Heart left ventricle (tissue), 16 donors: ENCODE results near the gene RPS5. TPM values are rescaled to one million over a fixed set of nuclear protein-coding genes. Genes with fewer than 3 reads are reported as not detected.

ENCODE experiments used
- ATAC-seq, 4 donors: fragments of 200-7000 bp; cut with Tn5 transposase; one replicate each; pipeline ENCODE4 v1.9.1; 2020 to 2022; ENCODE audit warnings: moderate library complexity in 4 of 4, mild to moderate bottlenecking in 3 of 4, moderate number of reproducible peaks in 1 of 4
- DNase-seq, 5 donors: peaks; one replicate each; pipeline ENCODE4 v3.0.0-alpha.2; 2020
- H3K27ac ChIP-seq, 12 donors: fragments of 200-600 bp; sonication (generic) in 4 of 12; one replicate each; pipeline versions ENCODE4 v1.5.0 to v1.8.0; 2016 to 2022; ENCODE audit warnings: mild to moderate bottlenecking in 2 of 12
- H3K27me3 ChIP-seq, 9 donors: fragments of 200-600 bp; sonication (generic) in 2 of 9; one replicate each; pipeline versions ENCODE4 v1.5.1 to v1.8.0; 2016 to 2022; ENCODE audit warnings: mild to moderate bottlenecking in 3 of 9
- H3K36me3 ChIP-seq, 9 donors: fragments of 200-600 bp; sonication (generic) in 2 of 9; one replicate each; pipeline versions ENCODE4 v1.5.0 to v1.8.0; 2018 to 2022; ENCODE audit warnings: mild to moderate bottlenecking in 2 of 9
- H3K4me1 ChIP-seq, 12 donors: fragments of 200-600 bp; sonication (generic) in 4 of 12; one replicate each; pipeline versions ENCODE4 v1.5.0 to v1.8.0; 2016 to 2022; ENCODE audit warnings: mild to moderate bottlenecking in 3 of 12
- H3K4me3 ChIP-seq, 12 donors: fragments of 200-600 bp; sonication (generic) in 4 of 12; one replicate each; pipeline versions ENCODE4 v1.5.0 to v1.8.0; 2017 to 2022; ENCODE audit warnings: mild to moderate bottlenecking in 9 of 12, moderate library complexity in 4 of 12
- H3K9me3 ChIP-seq, 12 donors: fragments of 200-600 bp; sonication (generic) in 4 of 12; one replicate each; pipeline versions ENCODE4 v1.5.0 to v1.8.0; 2016 to 2022; ENCODE audit warnings: mild to moderate bottlenecking in 1 of 12
- POLR2A ChIP-seq, 2 donors: fragments of 450-650 bp; IDR thresholded peaks; one replicate each; pipeline ENCODE4 v1.6.1; 2017; ENCODE audit warnings: antibody characterized with exemption in 2 of 2, mild to moderate bottlenecking in 2 of 2, moderate library complexity in 2 of 2
- WGBS, 4 donors: extraction: QIAGEN DNeasy Blood & Tissue Kit in 2 of 4; methylation state at CpG; one replicate each; pipeline versions ENCODE4 v1.1.5 to v1.1.7; 2013 to 2018; 5-methylcytosine and 5-hydroxymethylcytosine counted together
- intact Hi-C, 10 donors: fragments of 100-400 bp; cut with DNase I; formaldehyde crosslinking; loops; one replicate each; pipeline versions ENCODE4 v1.11.1 to v1.14.2; 2022
- polyA plus RNA-seq, 2 donors: library from polyadenylated mRNA; stranded (reverse); fragments of 200-250 nt; gene quantifications; one replicate each; pipeline ENCODE4 v1.2.3, GENCODE V29; 2013
- total RNA-seq, 9 donors: library from RNA; depleted of rRNA in 2 of 9; stranded (reverse); fragments of >200 nt in 2 of 9; fragmentation: NEBNext Ultra II Directional in 3 of 9; extraction: Animal tissue kit (Norgen Biotek cat#: 25700) in 3 of 9; gene quantifications; one replicate each; pipeline versions ENCODE4 v1.1.0 to v1.2.4, GENCODE V29; 2016 to 2023
- TF ChIP-seq, protein P1 (sequence below), 12 donors: fragments of 200-600 bp; sonication (generic) in 4 of 12; IDR thresholded peaks; one replicate each; pipeline versions ENCODE4 v1.5.0 to v1.8.0; 2018 to 2022; ENCODE audit warnings: antibody characterized with exemption in 12 of 12, mild to moderate bottlenecking in 5 of 12
- donor health status: ischemic (EF 13 %, LVEDD 7.1; RV severe dilation, severe dysfunction).
- donor health status: healthy with polysubstance abuse.
- donor health status: DM: no; HTN: yes; CAD: no.
- donor health status: DM: no; HTN: no; CAD: no.
- donor health status: ischemic (EF 25% LVEDD 6.9; RV normal size, moderate dysfunction).
- donor health status: ischemic (EF 25% LVEDD 5.7; RV mildly dilated, moderate dysfunction).
- donor health status: healthy.
- donor health status: DM: yes; HTN: yes; CAD: no.
- donor health status: ischemic (EF 35%, LVEDD 5.7; RV mildly dilated, moderate dysfunction).
- donor health status: nonischemic (EF 11% LVEDD 7.7; RV severe dilation, severe dysfunction).
- donor health status: DM: yes; HTN: yes; CAD: no.
- donor health status: PGD.
- donor health status: ischemic (EF 29% LVEDD 5.4; RV normal size, mild dysfunction).
- donor health status: nonischemic (EF 23%, LVEDD 6.1; RV moderate dilation, normal function).

Gene RPS5
- total and polyA plus RNA-seq, 11 donors = 346 to 1,718 (median 485) TPM

DNA sequence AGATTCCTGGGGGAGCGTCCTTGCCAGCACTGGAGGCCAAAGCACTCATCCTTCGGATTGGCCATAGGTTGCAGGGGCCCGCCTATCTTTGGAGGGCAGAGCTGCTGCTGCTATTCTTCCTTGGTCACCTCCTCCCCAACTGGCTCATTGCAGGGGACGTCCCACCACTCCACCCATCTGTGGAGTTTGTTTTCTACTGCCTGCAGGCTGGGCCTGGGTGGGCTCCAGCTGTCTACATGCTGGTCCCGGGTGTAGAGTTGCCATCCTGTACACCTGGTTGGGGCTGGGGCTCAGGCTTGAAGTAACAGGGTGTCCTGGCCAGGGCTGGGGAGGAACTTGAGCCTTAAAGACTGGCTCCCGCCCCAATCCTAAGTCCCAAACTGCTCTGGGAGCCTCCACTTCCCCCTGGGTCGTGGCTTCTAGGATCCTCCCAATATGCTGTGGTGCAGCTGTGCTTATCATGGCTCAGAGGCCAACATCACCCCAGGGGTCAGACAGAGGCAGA lies 10.5 kb downstream of the RPS5 start:
- Histone ChIP-seq H3K9me3 (no peaks in the 10 kb centered on the region), H3K4me1 (peaks cover 3 to 31% (median 14%) of the 10 kb centered on the region in 12 donors), H3K27ac (no peak overlapping the region), H3K36me3 (peaks cover 0 to 28% (median 25%) of the 10 kb centered on the region in 9 donors), H3K4me3 (no peak overlapping the region), H3K27me3 (peaks cover 5 to 25% (median 16%) of the 10 kb centered on the region in 9 donors)
- intact Hi-C loops = no loop called here
- ATAC-seq = no peak
- DNase-seq = no peak
- WGBS, 4 donors = 46 to 65% (median 56%) methylated on average over 4 to 7 of the region's 7 CpGs
- TF ChIP-seq, protein P1, sequence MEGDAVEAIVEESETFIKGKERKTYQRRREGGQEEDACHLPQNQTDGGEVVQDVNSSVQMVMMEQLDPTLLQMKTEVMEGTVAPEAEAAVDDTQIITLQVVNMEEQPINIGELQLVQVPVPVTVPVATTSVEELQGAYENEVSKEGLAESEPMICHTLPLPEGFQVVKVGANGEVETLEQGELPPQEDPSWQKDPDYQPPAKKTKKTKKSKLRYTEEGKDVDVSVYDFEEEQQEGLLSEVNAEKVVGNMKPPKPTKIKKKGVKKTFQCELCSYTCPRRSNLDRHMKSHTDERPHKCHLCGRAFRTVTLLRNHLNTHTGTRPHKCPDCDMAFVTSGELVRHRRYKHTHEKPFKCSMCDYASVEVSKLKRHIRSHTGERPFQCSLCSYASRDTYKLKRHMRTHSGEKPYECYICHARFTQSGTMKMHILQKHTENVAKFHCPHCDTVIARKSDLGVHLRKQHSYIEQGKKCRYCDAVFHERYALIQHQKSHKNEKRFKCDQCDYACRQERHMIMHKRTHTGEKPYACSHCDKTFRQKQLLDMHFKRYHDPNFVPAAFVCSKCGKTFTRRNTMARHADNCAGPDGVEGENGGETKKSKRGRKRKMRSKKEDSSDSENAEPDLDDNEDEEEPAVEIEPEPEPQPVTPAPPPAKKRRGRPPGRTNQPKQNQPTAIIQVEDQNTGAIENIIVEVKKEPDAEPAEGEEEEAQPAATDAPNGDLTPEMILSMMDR (IDR thresholded peaks at IDR 0.05) = no peak
- no peak for TF ChIP-seq POLR2A (IDR thresholded peaks at IDR 0.05)

DNA sequence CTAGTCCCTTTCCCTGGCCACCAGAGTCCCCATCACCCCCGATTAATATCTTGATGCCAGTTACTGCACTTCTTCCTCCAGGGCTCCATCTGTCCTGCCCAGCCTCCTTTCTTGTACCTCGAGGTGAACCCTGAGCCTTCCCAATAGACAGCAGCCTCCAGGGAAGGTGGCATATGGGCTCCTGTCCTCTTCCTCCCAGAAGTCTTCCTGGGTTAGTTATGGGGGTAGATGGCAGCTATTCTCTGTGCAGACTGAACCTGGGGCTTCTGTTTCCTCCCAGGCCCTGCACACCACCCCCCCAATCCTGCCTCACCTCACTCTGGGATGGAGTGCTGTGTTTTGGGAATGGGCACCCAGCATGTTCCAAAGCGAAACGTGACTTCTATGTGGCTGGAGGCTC lies 11.0 kb downstream of the RPS5 start:
- Histone ChIP-seq H3K27ac (no peak overlapping the region), H3K27me3 (peaks cover 5 to 25% (median 16%) of the 10 kb centered on the region in 9 donors), H3K4me3 (no peak overlapping the region), H3K9me3 (no peaks in the 10 kb centered on the region), H3K4me1 (peaks cover 3 to 31% (median 14%) of the 10 kb centered on the region in 12 donors), H3K36me3 (peaks cover 0 to 24% (median 20%) of the 10 kb centered on the region in 9 donors)
- intact Hi-C loops = no loop called here
- DNase-seq (no peak), ATAC-seq (no peak)
- TF ChIP-seq POLR2A (IDR thresholded peaks at IDR 0.05) = no peak
- TF ChIP-seq, protein P1 (IDR thresholded peaks at IDR 0.05) = no peak
- WGBS, 4 donors = 76 to 88% (median 86%) methylated on average over 4 of the region's 4 CpGs

DNA sequence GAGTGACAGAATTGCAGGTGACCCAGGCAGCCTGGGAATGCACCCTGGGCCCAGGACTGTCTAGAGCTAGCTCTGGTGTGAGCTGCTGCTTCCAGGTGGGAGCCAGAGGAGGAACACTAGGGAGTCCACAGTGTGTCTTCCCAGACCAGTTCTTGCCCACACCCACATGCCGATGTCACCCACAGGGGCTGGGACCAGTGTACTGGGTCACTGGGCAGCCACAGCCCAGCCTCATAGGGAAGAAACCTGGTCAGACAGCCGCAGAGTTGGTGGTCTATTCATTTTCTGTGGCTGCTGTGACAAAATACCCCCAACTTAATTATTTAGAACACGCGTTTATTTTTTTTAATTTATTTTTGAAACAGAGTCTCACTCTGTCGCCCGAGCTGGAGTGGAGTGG lies 11.5 kb downstream of the RPS5 start:
- no peak for ATAC-seq
- H3K4me1 ChIP-seq = peaks cover 3 to 31% (median 14%) of the 10 kb centered on the region in 12 donors
- no peak for DNase-seq
- intact Hi-C loops = no loop called here
- peaks cover 5 to 25% (median 16%) of the 10 kb centered on the region in 9 donors for H3K27me3 ChIP-seq
- no peak overlapping the region for H3K4me3 ChIP-seq
- H3K36me3 ChIP-seq = peaks cover 0 to 20% (median 15%) of the 10 kb centered on the region in 9 donors
- no peak for TF ChIP-seq POLR2A (IDR thresholded peaks at IDR 0.05)
- TF ChIP-seq, protein P1 (IDR thresholded peaks at IDR 0.05) = no peak
- 92 to 98% (median 94%) methylated on average over 5 to 6 of the region's 6 CpGs for WGBS, 4 donors
- no peak overlapping the region for H3K27ac ChIP-seq
- H3K9me3 ChIP-seq = no peaks in the 10 kb centered on the region

DNA sequence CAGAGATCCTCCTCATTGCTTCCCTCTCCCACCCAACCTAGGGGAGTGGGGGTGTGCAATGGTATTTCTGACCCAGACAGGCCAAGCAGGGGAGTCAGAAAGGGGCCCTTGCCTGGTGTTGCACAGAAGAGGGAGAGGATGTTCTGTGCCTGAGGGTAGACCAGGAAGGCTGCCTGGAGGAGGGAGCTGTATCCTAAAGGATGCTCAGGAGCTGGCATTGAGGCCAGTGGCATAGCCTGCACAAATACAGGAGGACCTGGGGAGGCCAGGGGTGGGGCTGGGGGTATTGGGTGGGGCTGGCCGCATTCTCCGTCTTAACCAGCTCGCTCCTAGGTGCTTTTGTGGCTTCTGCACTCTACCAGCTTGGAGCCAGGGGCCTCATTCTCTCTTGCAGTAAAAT lies 12.8 kb downstream of the RPS5 start:
- no peak for DNase-seq
- no peaks in the 10 kb centered on the region for H3K9me3 ChIP-seq
- H3K4me1 ChIP-seq = peaks cover 3 to 31% (median 14%) of the 10 kb centered on the region in 12 donors
- peaks cover 5 to 25% (median 16%) of the 10 kb centered on the region in 9 donors for H3K27me3 ChIP-seq
- intact Hi-C loops = loop anchor here in 1 of 10 donors (2.0 kb wide), 1 partner anchor 13 kb away; the partner anchor contains the start of gene RPS5
- WGBS, 4 donors = 91 to 100% (median 99%) methylated on average over 2 to 3 of the region's 3 CpGs
- H3K36me3 ChIP-seq = peaks cover 0 to 6% (median 1%) of the 10 kb centered on the region in 9 donors
- H3K27ac ChIP-seq = no peak overlapping the region
- TF ChIP-seq, protein P1 (IDR thresholded peaks at IDR 0.05) = no peak
- no peak for TF ChIP-seq POLR2A (IDR thresholded peaks at IDR 0.05)
- H3K4me3 ChIP-seq = no peak overlapping the region
- no peak for ATAC-seq
